NCI-H748 (cell line): Measurements from ENCODE around the gene TMEM132C.

Experiments
- DNase-seq: peaks from one replicate; lab custom pipeline; 2025; ENCODE audit not compliant: unreplicated experiment; lab: John Stamatoyannopoulos, UW

TMEM132C gene

DNA sequence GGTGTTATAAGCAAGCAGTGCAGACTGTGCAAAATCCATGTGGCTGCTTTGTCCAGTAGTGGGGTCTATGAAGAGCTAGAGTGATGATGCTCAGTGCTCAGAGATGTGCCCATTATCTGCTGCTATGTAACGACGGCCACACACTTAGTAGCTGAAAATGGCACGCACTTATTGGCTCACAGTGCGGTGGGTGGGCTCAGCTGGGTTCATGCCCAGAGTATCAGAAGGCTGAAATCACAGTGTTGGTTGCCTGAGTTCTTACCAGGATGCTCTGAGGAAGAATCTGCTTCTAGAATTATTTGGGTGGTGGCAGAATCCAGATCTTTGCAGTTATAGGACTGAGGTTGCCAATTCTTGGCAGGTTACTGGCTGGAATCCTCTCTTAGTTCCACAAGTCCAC is 432.1 kb downstream of the TMEM132C start:
- DNase-seq: no peak

GRCh38 chr12:128702371-128702770 is 435.4 kb downstream of the TMEM132C start:
- no peak for DNase-seq

GRCh38 chr12:128705140-128705539 is 438.2 kb downstream of the TMEM132C start:
- DNase-seq: no peak

GRCh38 chr12:128707488-128707887 is 440.5 kb downstream of the TMEM132C start:
- DNase-seq: no peak

DNA sequence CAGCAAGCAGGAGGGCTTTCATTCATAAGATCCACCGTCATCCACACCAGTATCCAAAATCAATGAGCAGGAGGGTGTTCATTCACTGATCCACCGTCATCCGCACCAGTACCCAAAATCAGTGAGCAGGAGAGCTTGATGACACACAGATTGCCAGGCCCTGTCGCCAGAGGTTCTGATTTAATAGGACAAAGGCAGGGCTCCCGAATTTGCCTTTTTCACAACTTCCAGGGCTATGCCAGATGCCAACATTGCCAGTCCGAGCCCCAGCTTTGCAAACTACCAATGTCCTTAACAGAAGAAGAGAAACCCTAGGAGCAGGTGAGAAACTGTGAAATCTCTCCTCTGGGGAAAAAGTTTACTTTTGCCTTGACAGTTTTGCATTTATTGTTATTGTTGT is 441.8 kb downstream of the TMEM132C start:
- no peak for DNase-seq

GRCh38 chr12:128709660-128710059 is 442.7 kb downstream of the TMEM132C start:
- DNase-seq: no peak

DNA sequence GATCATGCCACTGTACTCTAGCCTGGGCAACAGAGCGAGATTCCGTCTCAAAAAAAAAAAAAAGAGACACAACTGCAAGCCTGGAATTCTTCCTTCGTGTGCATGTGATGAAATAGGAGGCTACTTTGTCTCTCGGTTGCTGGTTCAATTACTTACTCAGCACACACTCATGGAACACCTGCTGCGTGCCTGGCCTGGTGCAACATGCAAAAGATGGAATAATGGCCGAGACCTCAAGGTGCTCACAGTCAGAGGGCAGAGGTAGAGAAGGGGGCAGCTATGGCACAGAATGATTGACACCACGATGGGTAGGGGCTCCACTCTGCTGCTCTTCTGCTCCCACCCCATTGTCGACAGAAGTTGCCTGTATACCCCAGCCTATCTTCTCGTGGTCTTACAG is 444.5 kb downstream of the TMEM132C start:
- no peak for DNase-seq

- DNase-seq: no peak
Measured at GRCh38 chr12:128712622-128713021, 445.7 kb downstream of the TMEM132C start.

- DNase-seq: no peak
Measured at GRCh38 chr12:128715485-128715884, 448.5 kb downstream of the TMEM132C start.

GRCh38 chr12:128724468-128725046 is 457.6 kb downstream of the TMEM132C start:
- DNase-seq: no peak

DNA sequence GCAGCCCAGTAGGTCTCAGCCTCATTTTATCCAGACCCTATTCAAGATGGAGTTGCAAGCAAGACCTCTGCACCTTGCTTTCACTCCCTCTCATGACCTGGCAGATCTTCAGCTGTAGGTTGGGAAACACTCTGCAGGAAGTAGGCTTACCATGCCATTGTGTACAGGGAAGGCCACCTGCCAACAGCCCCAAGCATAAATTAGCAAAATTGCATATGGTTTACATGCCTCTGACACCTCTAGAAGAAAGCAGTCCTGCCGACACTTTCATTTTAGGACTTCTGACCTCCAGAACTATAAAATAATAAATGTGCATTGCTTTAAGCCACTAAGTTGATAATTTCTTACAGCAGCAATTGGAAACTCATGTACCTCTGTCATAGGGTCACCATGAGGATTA is 459.9 kb downstream of the TMEM132C start:
- peak; percentile 41 for DNase-seq

GRCh38 chr12:128727461-128727860 is 460.5 kb downstream of the TMEM132C start:
- no peak for DNase-seq

- no peak for DNase-seq
Measured at GRCh38 chr12:128727999-128728398, 461.0 kb downstream of the TMEM132C start.

DNA sequence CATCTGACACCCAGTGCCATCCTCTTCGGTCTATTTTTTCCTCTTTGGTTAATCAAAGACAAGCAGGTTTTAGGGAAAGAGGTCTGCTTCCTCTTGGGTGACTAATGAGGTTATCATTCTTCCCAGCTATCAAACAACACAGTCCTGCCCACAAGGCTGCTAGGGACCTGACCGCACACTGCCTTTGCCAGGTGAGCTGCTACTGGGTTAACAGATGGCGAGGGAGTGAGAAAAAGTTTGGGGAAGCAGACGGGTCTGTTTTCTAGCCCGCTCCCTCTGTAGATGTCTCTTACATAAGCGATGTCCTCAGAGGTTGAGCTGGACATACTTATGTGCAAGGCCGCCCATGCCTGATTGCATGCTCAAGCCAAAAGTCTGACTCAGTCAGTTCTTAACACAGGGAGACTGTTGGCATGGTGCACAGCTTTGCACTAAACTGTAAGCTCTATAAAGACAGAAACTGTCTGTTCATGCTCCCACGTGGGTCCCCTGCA is 462.7 kb downstream of the TMEM132C start:
- DNase-seq: peak; percentile 21

GRCh38 chr12:128734371-128734770 is 467.4 kb downstream of the TMEM132C start:
- DNase-seq: no peak

DNA sequence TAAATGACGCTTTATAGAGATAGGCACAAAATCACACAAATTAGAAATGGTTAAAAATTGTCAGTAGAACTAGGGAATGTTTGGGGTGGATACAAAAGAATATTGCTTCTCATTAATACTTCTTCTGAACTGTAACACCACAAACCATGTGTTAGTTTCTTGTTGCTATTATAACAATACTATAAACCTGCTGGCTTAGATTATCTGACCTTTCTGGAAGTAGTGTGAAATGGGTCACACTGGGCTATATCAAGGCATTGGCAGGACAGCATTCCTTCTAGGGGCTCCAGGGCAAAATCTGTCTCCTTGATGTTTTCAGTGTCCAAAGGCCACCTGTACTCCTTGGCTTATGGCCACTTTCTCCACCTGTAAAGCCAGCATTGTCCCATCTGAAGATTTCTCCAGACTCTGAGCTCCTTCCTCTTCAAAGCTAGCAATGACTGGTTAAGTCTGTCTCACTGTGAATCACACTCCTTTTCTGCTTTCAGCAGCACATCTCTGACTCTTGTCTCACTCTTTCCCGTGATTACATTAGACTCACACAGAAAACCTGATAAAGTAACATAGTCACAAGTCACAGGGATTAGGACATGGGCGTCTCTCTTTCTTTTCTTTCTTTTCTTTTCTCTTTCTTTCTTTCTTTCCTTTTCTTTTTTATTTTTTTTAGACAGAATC is 470.5 kb downstream of the TMEM132C start:
- no peak for DNase-seq

DNA sequence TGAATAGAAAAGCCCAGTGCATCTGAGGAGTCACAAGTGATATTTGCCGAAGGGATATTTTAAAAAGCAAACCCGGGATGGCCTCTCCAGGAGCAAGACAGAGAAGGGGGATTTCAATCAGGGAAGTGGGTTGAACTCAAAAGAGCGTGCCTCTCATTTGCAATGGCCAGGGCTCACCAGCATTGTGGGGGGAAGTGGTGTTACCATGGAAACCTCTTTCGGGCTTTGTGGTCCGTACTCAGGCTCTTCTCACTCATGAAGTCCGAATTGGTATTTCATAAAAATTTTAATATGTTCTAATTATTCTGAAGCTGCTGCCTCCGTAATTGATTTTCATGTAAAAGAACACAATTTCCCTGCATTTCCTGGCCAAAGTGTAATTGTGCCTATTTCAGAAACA is 476.9 kb downstream of the TMEM132C start:
- DNase-seq: no peak

DNA sequence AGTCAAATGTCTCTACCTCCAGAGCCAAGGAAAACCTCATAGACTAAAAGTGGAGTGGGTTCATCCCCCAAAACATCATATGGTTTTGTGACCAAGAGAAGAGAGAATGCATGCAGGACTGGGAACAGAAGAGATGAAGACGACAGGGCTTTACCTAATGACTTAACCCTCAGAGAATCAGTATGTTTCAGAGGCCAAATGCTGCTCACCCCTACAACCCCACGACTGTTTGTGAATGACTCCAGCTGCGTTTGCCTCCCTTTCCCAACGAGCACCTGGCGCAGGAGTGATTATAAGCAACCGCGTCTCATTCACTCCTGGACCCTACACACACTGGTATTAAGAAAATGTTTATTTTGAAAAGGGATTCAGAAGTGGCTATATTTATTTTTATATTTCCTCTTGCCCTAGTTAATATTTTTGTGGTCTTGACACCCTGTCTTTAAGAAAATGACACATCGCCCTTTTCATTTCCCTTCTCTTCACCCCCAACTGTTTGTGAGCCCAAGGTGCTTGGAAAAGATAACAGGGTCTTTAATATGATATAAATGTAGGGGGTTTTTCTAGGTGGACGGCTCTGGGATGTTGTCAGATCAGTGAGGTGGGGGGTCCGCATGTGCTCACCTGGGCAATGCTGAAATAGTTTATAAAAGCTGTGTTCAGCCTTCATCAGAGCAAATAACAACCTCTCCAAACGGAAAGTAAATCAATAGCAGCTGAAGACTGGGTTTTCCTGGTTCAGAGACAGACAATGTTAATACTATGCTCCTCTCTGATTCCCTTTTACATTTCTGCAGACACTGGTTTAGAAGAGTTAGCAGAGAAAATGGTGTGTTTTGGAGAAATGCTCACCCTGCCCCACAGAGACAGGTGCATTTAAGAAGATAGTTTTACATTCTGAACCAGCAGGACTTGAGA is 479.1 kb downstream of the TMEM132C start:
- peak; percentile 76 for DNase-seq

DNA sequence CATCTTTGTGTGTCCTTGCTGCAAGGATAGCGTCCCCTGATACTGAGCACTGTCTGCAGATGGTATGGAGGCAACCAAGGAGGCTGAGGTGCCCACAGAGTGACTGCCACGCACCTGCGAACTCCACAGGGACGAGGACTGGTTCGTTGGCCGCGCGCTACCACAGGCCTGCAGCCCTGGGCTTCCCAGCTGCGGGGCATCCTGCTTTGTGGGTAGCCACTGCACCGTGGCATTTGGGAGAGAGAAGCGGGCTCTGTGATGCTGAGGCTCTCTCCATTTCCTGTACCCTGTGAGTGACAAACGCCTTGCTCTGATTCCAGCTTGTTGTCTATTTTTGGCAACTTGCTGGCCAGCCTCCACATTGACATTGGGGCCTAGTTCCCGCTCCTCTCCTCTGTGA is 480.5 kb downstream of the TMEM132C start:
- no peak for DNase-seq

- DNase-seq: no peak
Measured at GRCh38 chr12:128752386-128752785, 485.4 kb downstream of the TMEM132C start.

DNA sequence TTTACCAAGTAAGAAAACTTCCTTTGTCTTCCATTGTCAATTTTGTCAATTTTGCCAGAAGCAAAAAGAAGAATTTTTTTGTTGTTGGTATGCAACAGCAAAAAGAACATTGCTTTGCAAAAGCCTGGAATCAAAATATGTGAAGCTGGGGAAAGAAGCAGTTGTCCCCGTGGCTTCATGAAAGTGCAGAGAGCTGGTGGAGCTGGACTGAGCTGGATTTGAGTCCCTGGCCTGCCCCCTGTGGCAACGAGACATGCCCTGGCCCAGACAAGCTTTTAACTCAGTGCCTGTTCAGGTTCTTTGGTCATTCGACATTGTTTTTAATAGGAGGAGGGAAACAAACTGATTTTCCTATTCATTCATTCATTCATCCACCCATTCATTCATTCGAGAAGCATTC is 486.5 kb downstream of the TMEM132C start:
- DNase-seq: no peak

DNA sequence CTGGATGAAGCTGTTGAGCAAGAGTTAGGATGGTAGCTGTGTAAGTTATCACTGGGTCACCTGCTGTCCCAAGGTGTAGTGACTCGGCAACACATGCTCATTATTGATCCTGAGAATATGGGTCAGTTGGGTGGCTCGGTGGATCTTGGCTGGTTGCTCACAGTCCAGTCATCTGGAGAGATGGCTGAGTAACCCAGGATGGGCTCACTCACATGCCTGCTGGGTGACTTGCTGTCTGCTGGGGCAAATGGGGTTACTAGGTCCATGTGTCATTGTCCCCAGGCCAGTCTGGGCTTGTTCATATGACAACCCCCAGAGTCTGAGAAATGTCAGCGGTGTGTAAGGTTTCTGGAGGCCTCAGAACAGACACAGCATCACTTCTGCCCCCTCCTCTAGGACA is 487.3 kb downstream of the TMEM132C start:
- DNase-seq: no peak
